Peyer's patch (tissue), 4 donors: Measurements from ENCODE around the gene CELSR3. TPM values are rescaled to one million over a fixed set of nuclear protein-coding genes. Genes with fewer than 3 reads are reported as not detected.

ENCODE experiments used
- DNase-seq, 3 donors: peaks; one replicate each; pipeline ENCODE4 v3.0.0-alpha.2; 2017 to 2019
- H3K27ac ChIP-seq, 4 donors: fragments of 200-600 bp; sonication (generic); one replicate each; pipeline ENCODE4 v1.5.1; 2016 to 2019
- H3K27me3 ChIP-seq, 2 donors: fragments of 200-600 bp; sonication (generic); one replicate each; pipeline ENCODE4 v1.5.1; 2019
- H3K36me3 ChIP-seq, 3 donors: fragments of 200-600 bp; sonication (generic); one replicate each; pipeline ENCODE4 v1.5.1; 2016 to 2019
- H3K4me1 ChIP-seq, 4 donors: fragments of 200-600 bp; sonication (generic); one replicate each; pipeline ENCODE4 v1.5.1; 2016 to 2019
- H3K4me3 ChIP-seq, 4 donors: fragments of 200-600 bp; sonication (generic); 1 replicate in 3 of 4; 2 replicates in 1 of 4; pipeline ENCODE4 v1.5.1; 2016 to 2019; ENCODE audit warnings: mild to moderate bottlenecking in 1 of 4
- H3K9me3 ChIP-seq, 4 donors: fragments of 200-600 bp; sonication (generic); one replicate each; pipeline ENCODE4 v1.5.1; 2016 to 2019; ENCODE audit warnings: mild to moderate bottlenecking in 1 of 4
- CTCF ChIP-seq, 6 experiments: fragments of 450-650 bp in 4 of 6; fragments of 200-600 bp in 2 of 6; sonication (generic) in 1 of 6; IDR thresholded peaks; one replicate each; pipeline ENCODE4 v1.5.1; 2017 to 2019; ENCODE audit warnings: antibody characterized with exemption in 6 of 6, mild to moderate bottlenecking in 3 of 6, moderate library complexity in 1 of 6
- POLR2A ChIP-seq, 2 donors: fragments of 450-650 bp; IDR thresholded peaks; one replicate each; pipeline ENCODE4 v1.5.1; 2017; ENCODE audit warnings: antibody characterized with exemption in 2 of 2, mild to moderate bottlenecking in 2 of 2, moderate library complexity in 2 of 2
- total RNA-seq, 4 donors: library from RNA; depleted of rRNA; stranded (reverse); fragments of >200 nt; gene quantifications; one replicate each; pipeline ENCODE4 v1.1.0, GENCODE V29; 2016

Gene CELSR3
- total RNA-seq, 4 donors from 2014 or later: 2.3 to 5.0 (median 2.9) TPM

GRCh38 chr3:48692551-48692950 is 29.9 kb upstream of the CELSR3 start:
- DNase-seq: no peak
- no peaks in the 10 kb centered on the region for H3K27me3 ChIP-seq
- no peak overlapping the region for H3K4me3 ChIP-seq
- no peaks in the 10 kb centered on the region for H3K4me1 ChIP-seq
- H3K27ac ChIP-seq: no peak overlapping the region
- H3K9me3 ChIP-seq: no peaks in the 10 kb centered on the region
- no peak for TF ChIP-seq POLR2A (IDR thresholded peaks at IDR 0.05)
- no peak for TF ChIP-seq CTCF (IDR thresholded peaks at IDR 0.05)
- peaks cover 0 to 85% (median 0%) of the 10 kb centered on the region in 3 donors for H3K36me3 ChIP-seq

GRCh38 chr3:48690846-48691458 is 28.3 kb upstream of the CELSR3 start:
- H3K27me3 ChIP-seq: no peaks in the 10 kb centered on the region
- TF ChIP-seq CTCF (IDR thresholded peaks at IDR 0.05) (no peak), POLR2A (IDR thresholded peaks at IDR 0.05) (no peak)
- no peak overlapping the region for H3K4me3 ChIP-seq
- peaks cover 0 to 8% (median 2%) of the 10 kb centered on the region in 4 donors for H3K4me1 ChIP-seq
- peaks cover 0 to 84% (median 0%) of the 10 kb centered on the region in 3 donors for H3K36me3 ChIP-seq
- no peak overlapping the region for H3K27ac ChIP-seq
- no peaks in the 10 kb centered on the region for H3K9me3 ChIP-seq
- DNase-seq: no peak

DNA sequence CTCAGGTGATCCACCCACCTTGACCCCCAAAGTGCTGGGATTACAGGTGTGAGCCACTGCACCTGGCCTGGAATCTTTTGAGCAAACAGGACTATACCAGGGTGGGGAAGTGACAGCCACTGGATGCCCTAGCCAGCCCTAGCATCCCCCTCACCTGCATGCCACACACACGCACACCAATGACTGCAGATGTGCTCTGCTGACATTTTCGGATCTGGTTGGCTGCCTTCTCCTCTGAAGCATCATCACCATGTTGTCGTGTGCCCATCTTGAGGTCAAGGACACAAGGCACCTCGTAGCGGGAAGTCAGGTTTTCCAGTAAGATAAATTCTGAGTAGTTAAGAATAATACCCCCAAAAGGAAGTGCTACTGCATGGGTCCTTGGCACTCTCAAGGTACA is 26.7 kb upstream of the CELSR3 start:
- Histone ChIP-seq H3K9me3 (no peaks in the 10 kb centered on the region), H3K27me3 (no peaks in the 10 kb centered on the region), H3K27ac (no peak overlapping the region), H3K36me3 (peaks cover 0 to 73% (median 0%) of the 10 kb centered on the region in 3 donors), H3K4me1 (peaks cover 0 to 18% (median 6%) of the 10 kb centered on the region in 4 donors), H3K4me3 (no peak overlapping the region)
- TF ChIP-seq CTCF (IDR thresholded peaks at IDR 0.05): no peak
- TF ChIP-seq POLR2A (IDR thresholded peaks at IDR 0.05): no peak
- DNase-seq: no peak

- no peak for DNase-seq
- TF ChIP-seq POLR2A (IDR thresholded peaks at IDR 0.05) (no peak), CTCF (IDR thresholded peaks at IDR 0.05) (no peak)
- peaks cover 0 to 24% (median 6%) of the 10 kb centered on the region in 4 donors for H3K4me1 ChIP-seq
- peaks cover 0 to 67% (median 0%) of the 10 kb centered on the region in 3 donors for H3K36me3 ChIP-seq
- H3K9me3 ChIP-seq: no peaks in the 10 kb centered on the region
- no peak overlapping the region for H3K4me3 ChIP-seq
- no peak overlapping the region for H3K27ac ChIP-seq
- no peaks in the 10 kb centered on the region for H3K27me3 ChIP-seq
Observed at GRCh38 chr3:48688737-48689075, 26.0 kb upstream of the CELSR3 start.

GRCh38 chr3:48688032-48688736 is 25.5 kb upstream of the CELSR3 start:
- H3K4me3 ChIP-seq: no peak overlapping the region
- H3K9me3 ChIP-seq: no peaks in the 10 kb centered on the region
- peaks cover 3 to 28% (median 6%) of the 10 kb centered on the region in 4 donors for H3K4me1 ChIP-seq
- no peak for DNase-seq
- H3K27me3 ChIP-seq: no peaks in the 10 kb centered on the region
- no peak overlapping the region for H3K27ac ChIP-seq
- TF ChIP-seq POLR2A (IDR thresholded peaks at IDR 0.05) (no peak), CTCF (IDR thresholded peaks at IDR 0.05) (no peak)
- peaks cover 0 to 61% (median 0%) of the 10 kb centered on the region in 3 donors for H3K36me3 ChIP-seq
